ENCODE data around the gene RAB3GAP2. TPM values are rescaled to one million over a fixed set of nuclear protein-coding genes. Genes with fewer than 3 reads are reported as not detected.

RAB3GAP2 gene
- polyA plus RNA-seq, 3 donors, result 30.7 to 36.0 (median 31.7) TPM

Other genes with a start within 250 kb of the RAB3GAP2 start
- 100 to 1,000 TPM; 108 to 126 (median 124) TPM for gene EPRS1, start 225.9 kb downstream of the RAB3GAP2 start, polyA plus RNA-seq (ENCODE audit: insufficient read length in 3 of 3)
- gene BPNT1, start 182.7 kb downstream of the RAB3GAP2 start, polyA plus RNA-seq (ENCODE audit: insufficient read length in 3 of 3), result 10 to 100 TPM; 59.8 to 64.8 (median 61.1) TPM
- 100 to 1,000 TPM; 100 to 104 (median 103) TPM for gene IARS2, start 178.3 kb downstream of the RAB3GAP2 start, polyA plus RNA-seq (ENCODE audit: insufficient read length in 3 of 3)